GDM1 (cell line): ENCODE results near the gene PLCD1.
A peak's percentile ranks its signal among the peaks of the same experiment; 100 is the strongest.
"Not testable (repeated sequence)": the region's sequence is repeated elsewhere in the genome, so short reads cannot be mapped to it uniquely, and the experiment has no call there.

Source experiments
- DNase-seq: peaks from one replicate; lab custom pipeline; 2025; lab: John Stamatoyannopoulos, UW

PLCD1 gene

GRCh38 chr3:37986479-37987314, 42.7 kb downstream of the PLCD1 start:
- DNase-seq: no peak

GRCh38 chr3:37985637-37986320, 43.7 kb downstream of the PLCD1 start:
- no peak for DNase-seq

GRCh38 chr3:37984596-37984995, 44.8 kb downstream of the PLCD1 start:
- DNase-seq: no peak

- DNase-seq: no peak
These were observed 45.4 kb downstream of the PLCD1 start for GRCh38 chr3:37984051-37984450.

- DNase-seq: no peak
These were observed 47.1 kb downstream of the PLCD1 start for GRCh38 chr3:37982331-37982730.

DNA sequence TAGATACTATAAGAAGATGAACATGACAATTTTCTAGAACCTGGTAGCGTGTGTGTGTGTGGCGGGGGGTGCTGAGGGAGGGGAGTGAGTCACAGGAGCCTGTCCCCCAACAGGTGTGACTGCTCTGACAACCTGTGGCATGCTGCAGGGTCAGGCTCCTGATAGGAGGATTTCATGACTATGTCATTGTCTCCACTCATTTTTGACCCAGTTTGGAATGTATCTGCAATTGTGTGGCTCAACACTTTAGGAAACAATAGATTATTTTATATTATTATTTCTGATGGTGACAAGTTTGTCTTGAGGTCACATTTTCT, 48.1 kb downstream of the PLCD1 start:
- DNase-seq: no peak

GRCh38 chr3:37980462-37981347, 48.7 kb downstream of the PLCD1 start:
- DNase-seq: no peak

- no peak for DNase-seq
These were observed 49.6 kb downstream of the PLCD1 start for GRCh38 chr3:37979541-37980461.

DNA sequence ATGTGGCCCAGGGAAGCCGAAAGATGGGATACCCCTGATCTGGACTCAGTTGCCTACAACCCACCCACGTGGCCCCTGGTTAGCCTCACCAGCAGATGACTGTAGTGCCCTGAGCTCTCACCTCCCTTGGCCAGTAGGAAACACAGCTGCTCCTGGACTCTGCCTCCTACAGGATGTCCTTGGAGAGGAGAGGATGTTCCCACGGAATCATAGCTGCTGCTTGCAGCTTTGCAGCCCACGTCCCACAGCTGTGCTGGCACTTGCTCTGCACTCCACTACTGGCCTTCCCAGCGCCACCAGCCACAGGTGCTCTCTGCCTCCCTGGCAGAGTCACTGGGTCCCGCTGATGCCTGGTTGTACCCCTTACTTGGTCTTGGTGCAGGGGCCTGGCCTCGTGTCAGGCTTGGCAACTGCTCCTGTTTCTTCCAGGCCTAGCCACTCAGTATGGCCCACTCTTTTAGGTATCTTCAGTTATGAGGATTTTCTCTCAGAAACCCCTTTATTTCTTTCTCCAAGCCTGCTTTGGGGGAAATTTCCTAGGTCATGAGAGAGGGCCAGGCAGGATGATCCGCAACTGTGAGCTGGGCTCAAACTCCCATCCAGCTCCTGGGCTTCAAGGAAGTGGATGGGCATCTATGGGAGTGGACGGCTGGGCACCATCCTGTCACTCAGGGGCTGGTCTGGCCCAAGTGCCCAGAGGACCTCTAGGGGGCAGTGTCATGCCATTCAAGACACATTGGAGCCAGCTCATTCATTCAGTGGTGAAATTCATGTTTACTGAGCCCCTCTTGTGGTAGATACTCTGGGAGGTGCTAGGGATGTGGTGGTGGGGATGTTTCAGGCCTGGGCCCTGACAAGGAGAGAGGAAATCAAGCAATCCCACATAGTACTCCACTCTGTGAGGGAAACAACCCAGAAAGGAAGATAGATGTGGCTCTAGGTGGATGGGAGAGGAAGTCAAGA, 55.0 kb downstream of the PLCD1 start:
- peak; percentile 30 for DNase-seq

- no peak for DNase-seq
These were observed 56.0 kb downstream of the PLCD1 start for GRCh38 chr3:37973246-37974054.

DNA sequence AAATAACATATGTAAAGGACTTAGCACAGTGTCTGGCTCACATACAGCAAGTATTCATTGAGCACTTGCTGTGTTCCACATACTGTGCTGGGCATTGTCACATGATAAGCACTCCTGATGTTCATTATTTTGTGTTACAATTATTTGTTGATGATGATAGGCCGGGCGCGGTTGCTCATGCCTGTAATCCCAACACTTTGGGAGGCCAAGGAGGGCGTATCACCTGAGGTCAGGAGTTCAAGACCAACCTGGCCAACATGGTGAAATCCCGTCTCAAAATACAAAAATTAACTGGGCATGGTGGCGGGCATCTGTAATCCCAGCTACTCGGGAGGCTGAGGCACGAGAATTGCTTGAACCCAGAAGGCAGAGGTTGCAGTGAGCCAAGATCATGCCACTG, 57.4 kb downstream of the PLCD1 start:
- DNase-seq: not testable (repeated sequence)

- DNase-seq: no peak
These were observed 58.0 kb downstream of the PLCD1 start for GRCh38 chr3:37971467-37971866.

- DNase-seq: no peak
These were observed 58.6 kb downstream of the PLCD1 start for GRCh38 chr3:37970802-37971201.

DNA sequence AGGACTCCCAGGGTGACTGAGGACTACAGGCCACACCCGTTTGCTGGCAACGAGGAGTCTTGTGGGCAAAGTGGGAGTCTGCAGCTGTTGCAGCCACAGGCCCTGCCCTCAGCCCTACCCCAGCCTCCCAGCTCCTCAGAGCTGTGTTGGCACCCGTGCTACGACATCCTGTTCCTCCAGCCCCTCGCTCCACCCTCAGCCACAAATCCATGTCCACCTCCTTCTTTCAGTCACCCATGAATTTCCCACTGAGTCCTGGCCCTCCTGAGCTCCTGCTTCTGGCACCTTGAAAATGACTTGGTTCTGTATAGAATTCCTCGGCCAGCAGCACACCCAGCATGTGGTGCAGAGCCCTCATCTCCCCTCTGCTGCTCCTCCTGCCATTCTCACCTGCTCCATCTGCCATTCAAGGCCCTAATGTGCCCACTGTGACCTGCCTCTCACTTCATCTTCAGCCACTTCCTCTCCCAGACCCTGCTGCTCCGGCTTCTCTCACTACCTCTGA, 59.8 kb downstream of the PLCD1 start:
- DNase-seq: no peak

- no peak for DNase-seq
These were observed 60.4 kb downstream of the PLCD1 start for GRCh38 chr3:37968813-37969595.

- no peak for DNase-seq
These were observed 61.2 kb downstream of the PLCD1 start for GRCh38 chr3:37968199-37968598.

GRCh38 chr3:37967260-37967881, 62.1 kb downstream of the PLCD1 start:
- peak; percentile 46 for DNase-seq

DNA sequence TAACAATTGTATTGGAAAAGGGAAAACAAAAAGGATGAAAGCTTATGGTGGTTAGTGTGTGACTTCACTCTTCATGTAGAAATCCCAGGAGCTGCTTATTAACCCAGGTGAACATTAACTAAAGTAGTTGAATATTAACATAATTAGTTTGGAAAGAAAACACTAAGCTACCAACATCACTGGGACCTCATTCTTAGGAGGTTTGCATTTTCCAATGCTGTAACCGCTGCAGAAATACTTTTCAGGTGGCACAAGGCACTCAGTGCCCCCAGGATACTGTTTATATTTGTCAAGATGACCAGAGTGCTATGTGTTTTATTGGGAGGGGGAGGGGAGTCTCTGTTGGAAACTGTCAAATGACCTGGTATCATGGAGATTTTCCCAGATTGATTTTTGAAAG, 64.7 kb downstream of the PLCD1 start:
- DNase-seq: no peak
